HG02623 (cell line): Measurements from ENCODE around the gene CCNO.

Experiments used
- ATAC-seq: cut with Tn5 transposase; IDR thresholded peaks from one replicate; pipeline ENCODE4 v1.9.1; 2021; ENCODE audit warnings: moderate library complexity; ENCODE audit not compliant: unreplicated experiment

The CCNO gene

GRCh38 chr5:55223812-55224240, 9.6 kb downstream of the CCNO start:
- ATAC-seq = no peak

GRCh38 chr5:55222985-55223811, 10.2 kb downstream of the CCNO start:
- ATAC-seq = no peak

GRCh38 chr5:55222092-55222984, 11.1 kb downstream of the CCNO start:
- ATAC-seq = no peak

GRCh38 chr5:55220433-55221185, 12.8 kb downstream of the CCNO start:
- no peak for ATAC-seq

- no peak for ATAC-seq
Measured at GRCh38 chr5:55219770-55220169, 13.6 kb downstream of the CCNO start.

GRCh38 chr5:55218967-55219366, 14.4 kb downstream of the CCNO start:
- ATAC-seq = no peak

- ATAC-seq = no peak
Measured at GRCh38 chr5:55211184-55211874, 22.1 kb downstream of the CCNO start.

GRCh38 chr5:55205001-55205400, 28.4 kb downstream of the CCNO start:
- no peak for ATAC-seq

GRCh38 chr5:55191165-55191564, 42.2 kb downstream of the CCNO start:
- ATAC-seq = no peak

GRCh38 chr5:55188656-55189540, 44.5 kb downstream of the CCNO start:
- ATAC-seq = no peak

- ATAC-seq = no peak
Measured at GRCh38 chr5:55187370-55187769, 46.0 kb downstream of the CCNO start.
